ENCODE results near the gene DAP3. TPM values are rescaled to one million over a fixed set of nuclear protein-coding genes. Genes with fewer than 3 reads are reported as not detected.

DAP3 gene
- polyA plus RNA-seq, 2 of the 4 experiments (the other 2 are of a cell fraction) = 96.3 to 171 TPM

- peaks cover 5% of the 10 kb centered on the region; the same call in 1 of the 3 replicates for H3K4me1 ChIP-seq
- DNase-seq (ENCODE audit: low read depth in 1 of 2, low spot score in 1 of 2) = no peak
- H3K27ac ChIP-seq = no peak overlapping the region
- H3K9me3 ChIP-seq = no peaks in the 10 kb centered on the region
- WGBS (ENCODE audit: missing lambda C conversion rate) = 95% methylated on average over 5 of the region's 5 CpGs
- ChIA-PET POLR2A (no interaction called here), CTCF (no interaction called here)
- FAIRE-seq = no peak
- no peak for ATAC-seq
- TF ChIP-seq FOSL2 (IDR thresholded peaks at IDR 0.05) (no peak), FOSL2 (CRISPR knock-in tag; IDR thresholded peaks at IDR 0.05) (no peak), PHF8 (IDR thresholded peaks at IDR 0.05; ENCODE audit: borderline replicate concordance, low read depth) (no peak), HMGXB4 (CRISPR knock-in tag; IDR thresholded peaks at IDR 0.05; ENCODE audit: borderline replicate concordance) (no peak)
- no peak overlapping the region for H3K4me3 ChIP-seq
- no peak overlapping the region for H3K4me2 ChIP-seq
Observed at GRCh38 chr1:155769257-155769656, 80.4 kb downstream of the DAP3 start.

- ChIA-PET CTCF (no interaction called here), POLR2A (no interaction called here)
- no peak for FAIRE-seq
- no peak overlapping the region for H3K4me2 ChIP-seq
- ATAC-seq = no peak
- DNase-seq (ENCODE audit: low read depth in 1 of 2, low spot score in 1 of 2) = no peak
- H3K4me1 ChIP-seq = peaks cover 5% of the 10 kb centered on the region; the same call in 2 of the 3 replicates
- TF ChIP-seq MYC (IDR thresholded peaks at IDR 0.05; ENCODE audit: borderline replicate concordance, low read length) = no peak
- no peak for TF ChIP-seq ZFP36 (IDR thresholded peaks at IDR 0.05; ENCODE audit: borderline replicate concordance, partially characterized antibody)
- no peak for TF ChIP-seq CBX2 (IDR thresholded peaks at IDR 0.05; ENCODE audit: borderline replicate concordance, low read depth)
- no peak for TF ChIP-seq FOSL2 (IDR thresholded peaks at IDR 0.05)
- TF ChIP-seq FOSL2 (CRISPR knock-in tag; IDR thresholded peaks at IDR 0.05) = no peak
- no peak for TF ChIP-seq TP53 (CRISPR knock-in tag; IDR thresholded peaks at IDR 0.05)
- TF ChIP-seq JUNB (IDR thresholded peaks at IDR 0.05) = no peak
- no peak for TF ChIP-seq CHD4 (IDR thresholded peaks at IDR 0.05; ENCODE audit: borderline replicate concordance)
- TF ChIP-seq PBX3 (IDR thresholded peaks at IDR 0.05) = no peak
- no peak for TF ChIP-seq HOXB13 (CRISPR knock-in tag; IDR thresholded peaks at IDR 0.05; ENCODE audit: low read depth)
- no peak for TF ChIP-seq HMGXB4 (CRISPR knock-in tag; IDR thresholded peaks at IDR 0.05; ENCODE audit: borderline replicate concordance)
- no peak for TF ChIP-seq POLR2AphosphoS2 (conservative IDR thresholded peaks at IDR 0.05; ENCODE audit: low read length)
- TF ChIP-seq POLR2A (IDR thresholded peaks at IDR 0.05; ENCODE audit: low read length) = no peak
- WGBS (ENCODE audit: missing lambda C conversion rate) = 84% methylated on average over 2 of the region's 2 CpGs
- H3K4me3 ChIP-seq = no peak overlapping the region
- no peaks in the 10 kb centered on the region for H3K9me3 ChIP-seq
- no peak overlapping the region for H3K27ac ChIP-seq
Observed at GRCh38 chr1:155773221-155773620, 84.3 kb downstream of the DAP3 start.

GRCh38 chr1:155776414-155776813 lies 87.5 kb downstream of the DAP3 start:
- Histone ChIP-seq H3K9me3 (no peaks in the 10 kb centered on the region), H3K4me2 (no peak overlapping the region), H3K4me1 (no peaks in the 10 kb centered on the region; the same call in 2 of the 3 replicates), H3K4me3 (no peak overlapping the region), H3K27ac (no peak overlapping the region)
- ATAC-seq (no peak), FAIRE-seq (no peak), DNase-seq (ENCODE audit: low read depth in 1 of 2, low spot score in 1 of 2) (peak in 1 of 2 experiments; percentile 18)
- ChIA-PET CTCF (interaction anchor here (0.6 to 1.6 kb wide), 4 partner anchors 16 to 108 kb away, joined by 3 to 4 read pairs (median 3); no protein-coding TSS in a partner anchor), POLR2A (no interaction called here)
- WGBS (ENCODE audit: missing lambda C conversion rate) = 81% methylated on average over 4 of the region's 4 CpGs
- TF ChIP-seq PBX3 (IDR thresholded peaks at IDR 0.05) (no peak), E2F6 (IDR thresholded peaks at IDR 0.05; ENCODE audit: borderline replicate concordance, low read depth) (no peak), CEBPB (IDR thresholded peaks at IDR 0.05) (0 out of 4 replicates have a peak, but pooled peaks of 1 of the 2 experiments have one; percentile 25), EHMT2 (IDR thresholded peaks at IDR 0.05; ENCODE audit: low read depth) (no peak), RAD21 (conservative IDR thresholded peaks at IDR 0.05 in 1 of 2, IDR thresholded peaks at IDR 0.05 in 1 of 2) (no peak)
